ENCODE results near the gene CRTC3. TPM values are rescaled to one million over a fixed set of nuclear protein-coding genes. Genes with fewer than 3 reads are reported as not detected.

CRTC3 gene
- total RNA-seq, 1 donor from 2014 or later: 39.7 TPM

DNA sequence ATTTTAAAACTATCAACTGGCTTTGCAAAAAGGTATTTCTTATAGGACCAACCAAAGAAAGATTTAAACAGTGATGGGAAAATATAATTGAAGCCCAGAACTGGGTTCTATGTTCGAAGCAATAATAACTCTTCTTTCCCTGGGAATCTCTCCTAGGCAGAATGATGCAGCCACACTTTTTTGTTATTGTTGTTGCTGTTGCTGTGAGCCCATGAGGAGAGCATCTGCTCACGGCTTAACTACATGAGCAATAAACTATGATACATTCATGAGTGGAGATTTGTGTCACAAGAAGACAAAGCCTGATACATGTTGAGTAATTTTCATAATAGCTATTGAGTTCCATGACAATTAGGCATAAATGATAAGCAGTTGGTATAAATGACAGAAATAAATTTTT is 80.5 kb downstream of the CRTC3 start:
- Mint-ChIP-seq H3K9me3 (ENCODE audit: low read depth) (no peaks in the 10 kb centered on the region), H3K4me1 (ENCODE audit: low read depth) (peaks cover 36% of the 10 kb centered on the region), H3K27ac (ENCODE audit: unreplicated experiment) (peak overlapping the region; percentile 86), H3K4me3 (ENCODE audit: unreplicated experiment) (no peak overlapping the region), H3K27me3 (ENCODE audit: low read depth) (no peaks in the 10 kb centered on the region), H3K36me3 (ENCODE audit: low read depth) (peaks cover 24% of the 10 kb centered on the region)
- DNase-seq (ENCODE audit: low spot score): no peak
- TF ChIP-seq, protein P1, sequence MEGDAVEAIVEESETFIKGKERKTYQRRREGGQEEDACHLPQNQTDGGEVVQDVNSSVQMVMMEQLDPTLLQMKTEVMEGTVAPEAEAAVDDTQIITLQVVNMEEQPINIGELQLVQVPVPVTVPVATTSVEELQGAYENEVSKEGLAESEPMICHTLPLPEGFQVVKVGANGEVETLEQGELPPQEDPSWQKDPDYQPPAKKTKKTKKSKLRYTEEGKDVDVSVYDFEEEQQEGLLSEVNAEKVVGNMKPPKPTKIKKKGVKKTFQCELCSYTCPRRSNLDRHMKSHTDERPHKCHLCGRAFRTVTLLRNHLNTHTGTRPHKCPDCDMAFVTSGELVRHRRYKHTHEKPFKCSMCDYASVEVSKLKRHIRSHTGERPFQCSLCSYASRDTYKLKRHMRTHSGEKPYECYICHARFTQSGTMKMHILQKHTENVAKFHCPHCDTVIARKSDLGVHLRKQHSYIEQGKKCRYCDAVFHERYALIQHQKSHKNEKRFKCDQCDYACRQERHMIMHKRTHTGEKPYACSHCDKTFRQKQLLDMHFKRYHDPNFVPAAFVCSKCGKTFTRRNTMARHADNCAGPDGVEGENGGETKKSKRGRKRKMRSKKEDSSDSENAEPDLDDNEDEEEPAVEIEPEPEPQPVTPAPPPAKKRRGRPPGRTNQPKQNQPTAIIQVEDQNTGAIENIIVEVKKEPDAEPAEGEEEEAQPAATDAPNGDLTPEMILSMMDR (IDR thresholded peaks at IDR 0.05): no peak

GRCh38 chr15:90611157-90611556 is 81.4 kb downstream of the CRTC3 start:
- Mint-ChIP-seq H3K9me3 (ENCODE audit: low read depth) (no peaks in the 10 kb centered on the region), H3K27me3 (ENCODE audit: low read depth) (no peaks in the 10 kb centered on the region), H3K36me3 (ENCODE audit: low read depth) (peaks cover 24% of the 10 kb centered on the region), H3K27ac (ENCODE audit: unreplicated experiment) (no peak overlapping the region), H3K4me1 (ENCODE audit: low read depth) (peaks cover 36% of the 10 kb centered on the region), H3K4me3 (ENCODE audit: unreplicated experiment) (no peak overlapping the region)
- DNase-seq (ENCODE audit: low spot score): no peak
- TF ChIP-seq, protein P1 (IDR thresholded peaks at IDR 0.05): no peak

DNA sequence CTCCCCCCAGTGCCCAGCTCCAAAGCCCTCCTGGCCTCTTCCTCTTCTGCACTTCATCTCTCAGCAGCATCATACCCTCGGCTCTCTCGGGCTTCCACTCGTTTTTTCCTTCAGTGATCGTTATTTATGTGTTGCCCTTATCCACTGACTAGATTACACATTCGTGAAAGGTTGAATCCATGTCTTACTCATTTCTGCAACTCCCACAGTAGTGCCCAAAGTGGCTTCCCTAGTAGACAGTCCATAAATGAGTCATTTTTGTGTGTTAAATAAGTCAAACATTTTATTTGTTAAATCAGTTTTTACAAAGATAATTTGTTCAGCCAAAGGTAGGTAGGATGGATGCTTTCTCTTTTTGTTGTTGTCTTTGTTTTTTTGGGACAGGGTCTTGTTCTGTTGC is 87.4 kb downstream of the CRTC3 start:
- H3K27ac Mint-ChIP-seq (ENCODE audit: unreplicated experiment): no peak overlapping the region
- no peak for DNase-seq (ENCODE audit: low spot score)
- no peak overlapping the region for H3K4me3 Mint-ChIP-seq (ENCODE audit: unreplicated experiment)
- no peaks in the 10 kb centered on the region for H3K27me3 Mint-ChIP-seq (ENCODE audit: low read depth)
- H3K9me3 Mint-ChIP-seq (ENCODE audit: low read depth): no peaks in the 10 kb centered on the region
- TF ChIP-seq, protein P1 (IDR thresholded peaks at IDR 0.05): no peak
- peaks cover 28% of the 10 kb centered on the region for H3K36me3 Mint-ChIP-seq (ENCODE audit: low read depth)
- peaks cover 3% of the 10 kb centered on the region for H3K4me1 Mint-ChIP-seq (ENCODE audit: low read depth)

GRCh38 chr15:90617668-90618097 is 88.0 kb downstream of the CRTC3 start:
- no peaks in the 10 kb centered on the region for H3K27me3 Mint-ChIP-seq (ENCODE audit: low read depth)
- H3K4me1 Mint-ChIP-seq (ENCODE audit: low read depth): peaks cover 3% of the 10 kb centered on the region
- H3K9me3 Mint-ChIP-seq (ENCODE audit: low read depth): no peaks in the 10 kb centered on the region
- H3K4me3 Mint-ChIP-seq (ENCODE audit: unreplicated experiment): no peak overlapping the region
- TF ChIP-seq, protein P1 (IDR thresholded peaks at IDR 0.05): no peak
- DNase-seq (ENCODE audit: low spot score): no peak
- no peak overlapping the region for H3K27ac Mint-ChIP-seq (ENCODE audit: unreplicated experiment)
- peaks cover 26% of the 10 kb centered on the region for H3K36me3 Mint-ChIP-seq (ENCODE audit: low read depth)

- Mint-ChIP-seq H3K4me1 (ENCODE audit: low read depth) (peaks cover 3% of the 10 kb centered on the region), H3K27ac (ENCODE audit: unreplicated experiment) (no peak overlapping the region), H3K27me3 (ENCODE audit: low read depth) (no peaks in the 10 kb centered on the region), H3K36me3 (ENCODE audit: low read depth) (peaks cover 24% of the 10 kb centered on the region), H3K4me3 (ENCODE audit: unreplicated experiment) (no peak overlapping the region), H3K9me3 (ENCODE audit: low read depth) (no peaks in the 10 kb centered on the region)
- no peak for DNase-seq (ENCODE audit: low spot score)
- TF ChIP-seq, protein P1 (IDR thresholded peaks at IDR 0.05): no peak
These were observed 88.8 kb downstream of the CRTC3 start for GRCh38 chr15:90618330-90619125.
